ENCODE data around the gene TDRD10.

- TF ChIP-seq, protein P1, sequence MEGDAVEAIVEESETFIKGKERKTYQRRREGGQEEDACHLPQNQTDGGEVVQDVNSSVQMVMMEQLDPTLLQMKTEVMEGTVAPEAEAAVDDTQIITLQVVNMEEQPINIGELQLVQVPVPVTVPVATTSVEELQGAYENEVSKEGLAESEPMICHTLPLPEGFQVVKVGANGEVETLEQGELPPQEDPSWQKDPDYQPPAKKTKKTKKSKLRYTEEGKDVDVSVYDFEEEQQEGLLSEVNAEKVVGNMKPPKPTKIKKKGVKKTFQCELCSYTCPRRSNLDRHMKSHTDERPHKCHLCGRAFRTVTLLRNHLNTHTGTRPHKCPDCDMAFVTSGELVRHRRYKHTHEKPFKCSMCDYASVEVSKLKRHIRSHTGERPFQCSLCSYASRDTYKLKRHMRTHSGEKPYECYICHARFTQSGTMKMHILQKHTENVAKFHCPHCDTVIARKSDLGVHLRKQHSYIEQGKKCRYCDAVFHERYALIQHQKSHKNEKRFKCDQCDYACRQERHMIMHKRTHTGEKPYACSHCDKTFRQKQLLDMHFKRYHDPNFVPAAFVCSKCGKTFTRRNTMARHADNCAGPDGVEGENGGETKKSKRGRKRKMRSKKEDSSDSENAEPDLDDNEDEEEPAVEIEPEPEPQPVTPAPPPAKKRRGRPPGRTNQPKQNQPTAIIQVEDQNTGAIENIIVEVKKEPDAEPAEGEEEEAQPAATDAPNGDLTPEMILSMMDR (IDR thresholded peaks at IDR 0.05), result no peak
- no peak for TF ChIP-seq POLR2A (IDR thresholded peaks at IDR 0.05)
Measured at GRCh38 chr1:154503898-154504297, 1.9 kb downstream of the TDRD10 start.
